Vagina (tissue), 2 donors: ENCODE results near the gene CCNB1IP1.

Source experiments
- POLR2A ChIP-seq, 2 donors: fragments of 450-650 bp; IDR thresholded peaks; one replicate each; pipeline ENCODE4 v1.6.1; 2017; ENCODE audit warnings: antibody characterized with exemption in 2 of 2, mild to moderate bottlenecking in 2 of 2, moderate library complexity in 2 of 2
- TF ChIP-seq, protein P1 (sequence below), 3 experiments: fragments of 450-650 bp in 2 of 3; fragments of 200-600 bp in 1 of 3; sonication (generic) in 1 of 3; IDR thresholded peaks; one replicate each; pipeline ENCODE4 v1.5.1; 2017 to 2019; ENCODE audit warnings: antibody characterized with exemption in 3 of 3, mild to moderate bottlenecking in 2 of 3, moderate library complexity in 2 of 3

DNA sequence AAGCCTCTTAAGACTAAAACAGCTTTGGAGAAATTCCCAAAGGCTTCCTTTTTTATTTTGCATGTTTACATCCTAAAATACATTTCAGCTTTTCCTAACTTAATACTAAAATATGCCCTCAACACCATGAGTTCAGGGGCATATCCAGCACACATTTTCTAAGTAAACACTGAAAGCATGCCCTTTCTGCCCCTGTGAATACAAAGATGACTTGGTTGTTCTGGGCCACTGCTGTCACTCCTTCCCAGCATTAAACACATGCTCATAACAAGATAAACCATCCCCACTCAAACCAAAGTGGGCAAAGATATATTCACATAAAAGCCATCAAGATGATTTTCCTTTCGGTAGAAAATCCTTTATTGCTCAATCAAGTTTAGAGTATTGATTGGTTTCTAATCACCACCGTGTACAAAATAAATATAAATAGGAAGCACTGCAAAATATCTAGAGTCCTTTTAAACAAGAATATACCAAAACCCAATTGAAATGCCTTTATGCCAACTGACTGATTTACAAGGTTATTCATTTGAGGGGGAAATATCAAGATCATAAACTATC is 1.9 kb downstream of the CCNB1IP1 start:
- TF ChIP-seq, protein P1, sequence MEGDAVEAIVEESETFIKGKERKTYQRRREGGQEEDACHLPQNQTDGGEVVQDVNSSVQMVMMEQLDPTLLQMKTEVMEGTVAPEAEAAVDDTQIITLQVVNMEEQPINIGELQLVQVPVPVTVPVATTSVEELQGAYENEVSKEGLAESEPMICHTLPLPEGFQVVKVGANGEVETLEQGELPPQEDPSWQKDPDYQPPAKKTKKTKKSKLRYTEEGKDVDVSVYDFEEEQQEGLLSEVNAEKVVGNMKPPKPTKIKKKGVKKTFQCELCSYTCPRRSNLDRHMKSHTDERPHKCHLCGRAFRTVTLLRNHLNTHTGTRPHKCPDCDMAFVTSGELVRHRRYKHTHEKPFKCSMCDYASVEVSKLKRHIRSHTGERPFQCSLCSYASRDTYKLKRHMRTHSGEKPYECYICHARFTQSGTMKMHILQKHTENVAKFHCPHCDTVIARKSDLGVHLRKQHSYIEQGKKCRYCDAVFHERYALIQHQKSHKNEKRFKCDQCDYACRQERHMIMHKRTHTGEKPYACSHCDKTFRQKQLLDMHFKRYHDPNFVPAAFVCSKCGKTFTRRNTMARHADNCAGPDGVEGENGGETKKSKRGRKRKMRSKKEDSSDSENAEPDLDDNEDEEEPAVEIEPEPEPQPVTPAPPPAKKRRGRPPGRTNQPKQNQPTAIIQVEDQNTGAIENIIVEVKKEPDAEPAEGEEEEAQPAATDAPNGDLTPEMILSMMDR (IDR thresholded peaks at IDR 0.05), result no peak
- TF ChIP-seq POLR2A (IDR thresholded peaks at IDR 0.05), result no peak
